Prostate gland (tissue), 2 donors: Measurements from ENCODE around the gene NOTCH1.

ENCODE experiments used
- CTCF ChIP-seq, 4 experiments: fragments of 200-600 bp in 2 of 4; fragments of 450-650 bp in 2 of 4; sonication (generic) in 2 of 4; IDR thresholded peaks; 1 replicate in 3 of 4; 2 replicates in 1 of 4; pipeline ENCODE4 v1.5.1; 2016 to 2019; ENCODE audit warnings: antibody characterized with exemption in 4 of 4, mild to moderate bottlenecking in 2 of 4, moderate library complexity in 2 of 4
- POLR2A ChIP-seq: fragments of 450-650 bp; IDR thresholded peaks from one replicate; pipeline ENCODE4 v1.6.1; 2016; ENCODE audit warnings: antibody characterized with exemption, mild to moderate bottlenecking

- TF ChIP-seq POLR2A (no peak), CTCF (IDR thresholded peaks at IDR 0.05) (no peak)
Measured at GRCh38 chr9:136517950-136518349, 27.9 kb downstream of the NOTCH1 start.
